Fibroblast of skin of abdomen (primary cell): ENCODE data around the gene ZNF860.
"Not testable (repeated sequence)": the region's sequence is repeated elsewhere in the genome, so short reads cannot be mapped to it uniquely, and the experiment has no call there.

Experiments
- DNase-seq: peaks from one replicate; pipeline ENCODE4 v3.0.0-alpha.2; 2013

Gene ZNF860

GRCh38 chr3:31962801-31963205, 18.7 kb upstream of the ZNF860 start:
- DNase-seq = no peak

- no peak for DNase-seq
Observed at GRCh38 chr3:31966978-31967591, 14.5 kb upstream of the ZNF860 start.

- no peak for DNase-seq
Observed at GRCh38 chr3:31967592-31967991, 14.0 kb upstream of the ZNF860 start.

GRCh38 chr3:31968369-31968926, 13.1 kb upstream of the ZNF860 start:
- peak; percentile 77 for DNase-seq

GRCh38 chr3:31968927-31969418, 12.6 kb upstream of the ZNF860 start:
- peak; percentile 98 for DNase-seq

GRCh38 chr3:31971607-31972006, 9.9 kb upstream of the ZNF860 start:
- DNase-seq = no peak

GRCh38 chr3:31973081-31973480, 8.5 kb upstream of the ZNF860 start:
- DNase-seq = no peak

GRCh38 chr3:31973837-31974236, 7.7 kb upstream of the ZNF860 start:
- no peak for DNase-seq

- DNase-seq = peak; percentile 49
Observed at GRCh38 chr3:31974471-31974870, 7.1 kb upstream of the ZNF860 start.

- no peak for DNase-seq
Observed at GRCh38 chr3:31974964-31975363, 6.6 kb upstream of the ZNF860 start.

- DNase-seq = no peak
Observed at GRCh38 chr3:31976302-31976701, 5.2 kb upstream of the ZNF860 start.

GRCh38 chr3:31977736-31978135, 3.8 kb upstream of the ZNF860 start:
- DNase-seq = no peak

GRCh38 chr3:31978553-31978952, 3.0 kb upstream of the ZNF860 start:
- no peak for DNase-seq

GRCh38 chr3:31979001-31979697, 2.4 kb upstream of the ZNF860 start:
- no peak for DNase-seq

GRCh38 chr3:31980530-31981205, 882 bp upstream of the ZNF860 start:
- DNase-seq = peak; percentile 33

GRCh38 chr3:31984321-31984720, 2.8 kb downstream of the ZNF860 start:
- DNase-seq = no peak

GRCh38 chr3:31985831-31986230, 4.3 kb downstream of the ZNF860 start:
- DNase-seq = no peak

GRCh38 chr3:31988271-31988670, 6.7 kb downstream of the ZNF860 start:
- DNase-seq = peak; percentile 79

GRCh38 chr3:31992995-31993394, 11.4 kb downstream of the ZNF860 start:
- not testable (repeated sequence) for DNase-seq

GRCh38 chr3:31993843-31994242, 12.3 kb downstream of the ZNF860 start:
- no peak for DNase-seq

GRCh38 chr3:31995026-31995425, 13.5 kb downstream of the ZNF860 start:
- DNase-seq = not testable (repeated sequence)

GRCh38 chr3:31996195-31996594, 14.6 kb downstream of the ZNF860 start:
- DNase-seq = no peak

GRCh38 chr3:31997500-31997899, 15.9 kb downstream of the ZNF860 start:
- DNase-seq = no peak
